Right lobe of liver (tissue), 6 donors: Measurements from ENCODE around the gene PLPP4. TPM values are rescaled to one million over a fixed set of nuclear protein-coding genes. Genes with fewer than 3 reads are reported as not detected.

Experiments used
- ATAC-seq, 4 donors: fragments of 200-7000 bp; cut with Tn5 transposase; one replicate each; pipeline ENCODE4 v1.9.1; 2020; ENCODE audit warnings: mild to moderate bottlenecking in 4 of 4, moderate library complexity in 4 of 4
- DNase-seq, 3 donors: peaks; one replicate each; pipeline ENCODE4 v3.0.0-alpha.2; 2020
- H3K27ac ChIP-seq, 3 donors: fragments of 200-600 bp; one replicate each; pipeline ENCODE4 v1.8.0; 2022
- H3K27me3 ChIP-seq, 2 donors: fragments of 200-600 bp; one replicate each; pipeline ENCODE4 v1.8.0; 2022
- H3K36me3 ChIP-seq, 4 donors: fragments of 200-600 bp; sonication (generic) in 1 of 4; one replicate each; pipeline versions ENCODE4 v1.5.1 to v1.8.0; 2017 to 2022; ENCODE audit warnings: control low read depth in 1 of 4
- H3K4me1 ChIP-seq, 4 donors: fragments of 200-600 bp; sonication (generic) in 1 of 4; one replicate each; pipeline versions ENCODE4 v1.5.1 to v1.8.0; 2017 to 2022; ENCODE audit warnings: control low read depth in 1 of 4
- H3K4me3 ChIP-seq, 3 donors: fragments of 200-600 bp; one replicate each; pipeline ENCODE4 v1.8.0; 2022
- H3K9me3 ChIP-seq, 4 donors: fragments of 200-600 bp; sonication (generic) in 1 of 4; one replicate each; pipeline versions ENCODE4 v1.5.1 to v1.8.0; 2017 to 2022; ENCODE audit warnings: control low read depth in 1 of 4
- CTCF ChIP-seq, 4 donors: fragments of 200-600 bp in 3 of 4; fragments of 450-650 bp in 1 of 4; IDR thresholded peaks; one replicate each; pipeline versions ENCODE4 v1.5.1 to v1.8.0; 2016 to 2022; ENCODE audit warnings: antibody characterized with exemption in 4 of 4, mild to moderate bottlenecking in 2 of 4
- POLR2A ChIP-seq: fragments of 450-650 bp; IDR thresholded peaks from one replicate; pipeline ENCODE4 v1.6.1; 2017; ENCODE audit warnings: antibody characterized with exemption, mild to moderate bottlenecking
- WGBS: methylation state at CpG from one replicate; pipeline ENCODE4 v1.1.6; 2018; ENCODE audit warnings: low coverage, low lambda C conversion rate; ENCODE audit not compliant: insufficient coverage; ENCODE audit errors: missing lambda C conversion rate; 5-methylcytosine and 5-hydroxymethylcytosine counted together
- intact Hi-C, 2 donors: fragments of 100-400 bp; cut with DNase I; formaldehyde crosslinking; loops; one replicate each; pipeline versions ENCODE4 v1.11.2 to v1.14.1; 2022
- total RNA-seq, 6 experiments: library from RNA; depleted of rRNA in 2 of 6; stranded (reverse); fragments of >200 nt in 2 of 6; fragmentation: NEBNext Ultra II Directional in 3 of 6; extraction: Animal tissue kit (Norgen Biotek cat#: 25700) in 3 of 6; gene quantifications; one replicate each; pipeline versions ENCODE4 v1.1.0 to v1.2.4, GENCODE V29; 2016 to 2023
- donor health status: DM: no; HTN: yes; CAD: no.
- donor health status: DM: no; HTN: no; CAD: no.
- donor health status: DM: no; HTN: no; CAD: no.
- donor health status: DM: no; HTN: yes; CAD: no.
- donor health status: DM: no; HTN: yes; CAD: no.

PLPP4 gene
- total RNA-seq, 6 experiments from 2014 or later = 0.35 to 0.81 (median 0.37) TPM; not detected in 1

GRCh38 chr10:120514959-120515358 is 57.9 kb downstream of the PLPP4 start:
- WGBS = 36% methylated on average over 2 of the region's 2 CpGs
- H3K9me3 ChIP-seq = no peaks in the 10 kb centered on the region
- TF ChIP-seq CTCF (IDR thresholded peaks at IDR 0.05) (no peak), POLR2A (no peak)
- H3K36me3 ChIP-seq = no peaks in the 10 kb centered on the region
- no peak overlapping the region for H3K4me3 ChIP-seq
- ATAC-seq (no peak), DNase-seq (no peak)
- intact Hi-C loops = no loop called here
- no peaks in the 10 kb centered on the region for H3K4me1 ChIP-seq
- H3K27ac ChIP-seq = no peak overlapping the region
- no peaks in the 10 kb centered on the region for H3K27me3 ChIP-seq

GRCh38 chr10:120515741-120516140 is 58.7 kb downstream of the PLPP4 start:
- TF ChIP-seq POLR2A (no peak), CTCF (IDR thresholded peaks at IDR 0.05) (no peak)
- H3K27ac ChIP-seq = no peak overlapping the region
- H3K9me3 ChIP-seq = no peaks in the 10 kb centered on the region
- intact Hi-C loops = no loop called here
- no peaks in the 10 kb centered on the region for H3K4me1 ChIP-seq
- no peak overlapping the region for H3K4me3 ChIP-seq
- H3K27me3 ChIP-seq = no peaks in the 10 kb centered on the region
- 47% methylated on average over 2 of the region's 2 CpGs for WGBS
- no peaks in the 10 kb centered on the region for H3K36me3 ChIP-seq
- ATAC-seq (no peak), DNase-seq (no peak)

- no peak overlapping the region for H3K4me3 ChIP-seq
These were observed 59.4 kb downstream of the PLPP4 start for GRCh38 chr10:120516426-120516825.

GRCh38 chr10:120517196-120517595 is 60.2 kb downstream of the PLPP4 start:
- H3K4me1 ChIP-seq = no peaks in the 10 kb centered on the region
- no peaks in the 10 kb centered on the region for H3K27me3 ChIP-seq
- H3K4me3 ChIP-seq = no peak overlapping the region
- DNase-seq (no peak), ATAC-seq (no peak)
- intact Hi-C loops = no loop called here
- WGBS = 77% methylated on average over 3 of the region's 5 CpGs
- no peak overlapping the region for H3K27ac ChIP-seq
- TF ChIP-seq CTCF (IDR thresholded peaks at IDR 0.05) (no peak), POLR2A (no peak)
- no peaks in the 10 kb centered on the region for H3K36me3 ChIP-seq
- H3K9me3 ChIP-seq = no peaks in the 10 kb centered on the region

More at GRCh38 chr10:120516426-120516825, 59.4 kb downstream of the PLPP4 start:
- H3K4me1 ChIP-seq = no peaks in the 10 kb centered on the region
- intact Hi-C loops = no loop called here
- no peak for DNase-seq
- no peaks in the 10 kb centered on the region for H3K36me3 ChIP-seq
- ATAC-seq = no peak
- H3K27me3 ChIP-seq = no peaks in the 10 kb centered on the region
- no peaks in the 10 kb centered on the region for H3K9me3 ChIP-seq
- TF ChIP-seq CTCF (IDR thresholded peaks at IDR 0.05) (no peak), POLR2A (no peak)
- 60% methylated on average over 4 of the region's 4 CpGs for WGBS
- H3K27ac ChIP-seq = no peak overlapping the region

DNA sequence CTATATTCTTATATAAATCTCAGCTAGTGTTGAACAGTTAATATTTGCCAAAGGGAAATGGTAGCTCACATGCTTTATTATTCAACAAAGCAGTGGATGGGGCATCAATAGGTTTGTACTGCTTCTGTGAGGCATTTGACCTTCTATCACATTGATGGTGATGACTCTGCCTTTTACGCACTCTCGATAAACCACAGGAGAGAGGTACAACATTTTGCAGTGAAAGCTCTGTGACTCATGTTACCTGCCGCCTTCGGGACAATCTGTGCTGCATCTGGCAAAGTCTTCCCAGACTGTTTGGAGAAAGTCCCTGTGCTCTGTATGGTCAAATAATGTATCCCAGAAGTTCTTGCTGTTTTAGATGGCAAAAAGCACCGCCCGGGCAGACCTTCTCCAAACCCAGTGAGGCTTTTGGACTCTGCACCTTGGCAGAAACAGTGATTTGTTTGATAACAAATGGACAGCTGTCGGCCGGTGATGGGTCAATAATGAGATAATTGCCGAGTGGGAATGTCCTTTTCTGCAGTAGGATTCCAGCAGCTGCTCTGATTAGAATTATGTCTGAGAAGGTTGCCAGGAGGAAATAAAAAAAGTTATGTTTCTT is 61.0 kb downstream of the PLPP4 start:
- 47% methylated on average over 8 of the region's 9 CpGs for WGBS
- no peaks in the 10 kb centered on the region for H3K4me1 ChIP-seq
- ATAC-seq = peak in 3 of 4 donors; percentile 65 to 92 (median 66)
- no peaks in the 10 kb centered on the region for H3K36me3 ChIP-seq
- no peak overlapping the region for H3K27ac ChIP-seq
- H3K4me3 ChIP-seq = no peak overlapping the region
- H3K27me3 ChIP-seq = no peaks in the 10 kb centered on the region
- H3K9me3 ChIP-seq = no peaks in the 10 kb centered on the region
- peak in 1 of 3 donors; percentile 38 for DNase-seq
- no peak for TF ChIP-seq POLR2A
- TF ChIP-seq CTCF (IDR thresholded peaks at IDR 0.05) = no peak
- intact Hi-C loops = no loop called here
